IPS-11a (cell line): Measurements from ENCODE around the gene NDUFA6.
A peak's percentile ranks its signal among the peaks of the same experiment; 100 is the strongest.
"Not testable (repeated sequence)": the region's sequence is repeated elsewhere in the genome, so short reads cannot be mapped to it uniquely, and the experiment has no call there.

Experiments
- H3K4me3 ChIP-seq: one replicate; pipeline ENCODE4 v1.5.1; 2013; ENCODE audit warnings: low read depth, low read length, control low read depth

Gene NDUFA6

DNA sequence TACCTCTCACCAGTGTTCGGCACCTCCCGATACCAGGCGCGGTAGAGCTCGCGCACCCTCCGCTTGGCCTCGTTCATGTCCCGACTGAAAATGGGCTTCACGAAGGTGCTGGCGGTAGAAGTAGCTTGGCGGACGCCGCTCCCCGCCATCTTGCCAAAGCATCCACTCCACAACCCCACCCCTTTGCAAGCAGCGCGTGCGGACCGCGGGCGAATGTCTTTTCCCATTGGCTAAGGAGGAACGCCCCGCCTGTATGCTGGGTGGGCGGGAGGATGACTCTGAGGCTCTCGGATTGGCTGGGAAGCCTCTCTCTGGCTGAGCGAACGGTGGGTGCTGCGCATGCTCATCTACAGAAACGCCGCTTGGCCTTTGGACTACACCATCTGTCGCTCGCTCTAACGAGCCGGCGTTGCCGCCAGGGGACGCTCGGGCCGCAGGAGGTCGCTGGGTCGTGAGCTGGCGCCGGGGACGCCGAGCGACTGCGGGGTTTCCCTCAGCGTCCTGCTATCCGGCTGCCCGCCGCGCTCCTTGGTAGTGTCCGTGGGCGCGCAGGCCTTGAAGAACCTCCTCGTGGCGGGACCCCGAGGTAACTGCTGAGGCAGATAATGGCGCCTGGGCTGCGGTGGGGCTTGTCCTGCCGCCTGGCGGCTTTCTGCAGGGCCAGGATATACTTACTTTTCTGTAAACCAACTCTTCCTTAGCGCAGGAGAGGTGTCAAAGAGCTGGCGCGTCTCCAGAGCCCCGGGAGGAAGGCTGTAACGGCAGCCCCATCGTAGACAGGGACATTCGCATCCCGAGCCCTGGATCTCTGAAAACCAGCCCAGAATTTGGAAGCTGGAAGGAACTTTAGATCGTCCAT, at the start of gene NDUFA6:
TSS of gene NDUFA6 (minus strand) at position 177 of the 859 bp plus-strand sequence. CDS start at position 149, 28 bp downstream.
- H3K4me3 ChIP-seq: peak within 1 kb of the TSS; percentile 96

DNA sequence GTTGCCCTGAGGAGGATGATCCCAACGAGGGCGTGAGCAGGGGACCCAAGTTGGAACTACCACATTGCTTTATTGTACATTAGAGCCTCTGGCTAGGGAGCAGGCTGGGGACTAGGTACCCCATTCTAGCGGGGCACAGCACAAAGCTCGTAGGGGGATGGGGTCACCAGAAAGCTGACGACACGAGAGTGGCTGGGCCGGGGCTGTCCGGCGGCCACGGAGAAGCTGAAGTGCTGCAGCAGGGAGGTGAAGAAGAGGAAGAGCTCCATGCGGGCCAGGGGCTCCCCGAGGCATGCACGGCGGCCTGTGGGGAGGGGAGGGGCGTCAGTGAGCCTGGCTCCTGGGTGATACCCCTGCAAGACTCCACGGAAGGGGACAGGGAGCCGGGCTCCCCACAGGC, 49.6 kb upstream of the NDUFA6 start:
- H3K4me3 ChIP-seq: not testable (repeated sequence)

DNA sequence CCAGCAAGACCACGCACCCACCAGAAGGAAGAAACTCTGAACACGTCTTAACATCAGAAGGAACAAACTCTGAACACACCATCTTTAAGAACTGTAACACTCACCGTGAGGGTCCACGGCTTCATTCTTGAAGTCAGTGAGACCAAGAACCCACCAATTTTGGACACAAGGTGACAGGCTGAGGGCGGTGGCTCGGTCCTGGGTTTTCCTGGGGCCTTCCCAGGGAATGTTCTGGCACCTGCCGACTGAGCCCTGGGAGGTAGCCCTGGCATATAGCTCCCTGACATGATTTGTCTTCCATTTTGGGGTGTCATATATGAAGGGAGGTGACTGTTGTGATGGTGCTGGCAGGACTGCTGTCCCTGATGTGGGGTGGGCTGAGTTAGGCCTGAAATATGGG, 48.9 kb upstream of the NDUFA6 start:
- not testable (repeated sequence) for H3K4me3 ChIP-seq

DNA sequence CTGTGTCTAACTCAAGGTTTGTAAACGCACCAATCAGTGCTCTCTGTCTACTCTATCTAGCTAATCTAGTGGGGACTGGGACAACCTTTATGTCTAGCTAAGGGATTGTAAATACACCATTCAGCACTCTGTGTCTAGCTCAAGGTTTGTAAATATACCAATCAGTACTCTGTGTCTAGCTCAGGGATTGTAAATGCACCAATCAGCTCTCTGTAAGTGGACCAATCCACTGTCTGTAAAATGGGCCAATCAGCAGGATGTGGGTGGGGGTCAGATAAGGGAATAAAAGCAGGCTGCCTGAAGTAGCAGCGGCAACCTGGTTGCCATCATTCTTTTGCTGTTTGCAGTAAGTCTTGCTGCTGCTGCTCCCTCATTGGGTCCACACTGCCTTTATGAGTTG, 48.4 kb upstream of the NDUFA6 start:
- H3K4me3 ChIP-seq: no peak overlapping the region

DNA sequence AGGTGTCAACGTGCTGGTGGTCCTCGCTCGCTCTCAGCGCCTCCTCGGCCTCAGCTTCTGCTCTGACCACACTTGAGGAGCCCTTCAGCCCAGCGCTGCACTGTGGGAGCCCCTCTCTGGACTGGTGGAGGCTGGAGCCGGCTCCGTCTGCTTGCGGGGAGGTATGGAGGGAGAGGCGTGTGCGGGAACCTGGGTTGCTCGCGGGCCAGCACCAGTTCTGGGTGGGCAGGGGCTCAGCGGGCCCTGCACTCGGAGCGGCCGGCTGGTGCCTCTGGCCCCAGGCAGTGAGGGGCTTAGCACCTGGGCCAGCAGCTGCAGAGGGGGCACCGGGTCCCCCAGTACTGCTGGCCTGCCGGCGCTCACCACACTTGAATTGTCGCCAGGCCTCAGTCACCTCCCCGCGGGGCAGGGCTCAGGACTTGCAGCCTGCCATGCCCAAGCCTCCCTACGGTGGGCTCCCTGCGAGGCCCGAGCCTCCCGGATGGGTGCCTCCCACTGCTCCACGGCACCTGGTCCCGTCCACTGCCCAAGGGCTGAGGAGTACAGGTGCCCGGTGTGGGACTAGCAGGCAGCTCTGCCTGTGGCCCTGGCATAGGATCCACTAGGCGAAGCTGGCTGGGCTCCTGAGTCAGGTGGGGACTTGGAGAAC, 47.7 kb upstream of the NDUFA6 start:
- no peak overlapping the region for H3K4me3 ChIP-seq

DNA sequence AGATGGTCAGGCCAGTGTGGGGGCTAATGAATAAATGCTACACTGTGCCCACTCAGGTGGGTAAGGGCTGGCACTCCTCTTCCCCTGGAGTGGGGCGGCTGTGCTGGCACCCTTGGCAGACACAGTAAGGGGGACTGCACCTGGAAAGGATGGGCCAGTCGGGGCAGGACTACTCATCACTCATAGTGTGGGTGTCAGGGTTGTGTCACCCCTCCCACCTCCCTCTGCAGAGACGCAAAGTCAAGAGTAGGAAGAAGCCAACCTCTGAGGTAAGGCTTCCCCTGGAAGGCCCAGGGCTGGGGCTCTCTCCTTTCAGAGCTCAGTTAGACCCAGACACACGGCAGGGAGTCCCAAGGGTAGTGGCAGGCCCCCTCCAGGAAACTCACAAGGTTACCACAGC, 45.1 kb upstream of the NDUFA6 start:
- not testable (repeated sequence) for H3K4me3 ChIP-seq

DNA sequence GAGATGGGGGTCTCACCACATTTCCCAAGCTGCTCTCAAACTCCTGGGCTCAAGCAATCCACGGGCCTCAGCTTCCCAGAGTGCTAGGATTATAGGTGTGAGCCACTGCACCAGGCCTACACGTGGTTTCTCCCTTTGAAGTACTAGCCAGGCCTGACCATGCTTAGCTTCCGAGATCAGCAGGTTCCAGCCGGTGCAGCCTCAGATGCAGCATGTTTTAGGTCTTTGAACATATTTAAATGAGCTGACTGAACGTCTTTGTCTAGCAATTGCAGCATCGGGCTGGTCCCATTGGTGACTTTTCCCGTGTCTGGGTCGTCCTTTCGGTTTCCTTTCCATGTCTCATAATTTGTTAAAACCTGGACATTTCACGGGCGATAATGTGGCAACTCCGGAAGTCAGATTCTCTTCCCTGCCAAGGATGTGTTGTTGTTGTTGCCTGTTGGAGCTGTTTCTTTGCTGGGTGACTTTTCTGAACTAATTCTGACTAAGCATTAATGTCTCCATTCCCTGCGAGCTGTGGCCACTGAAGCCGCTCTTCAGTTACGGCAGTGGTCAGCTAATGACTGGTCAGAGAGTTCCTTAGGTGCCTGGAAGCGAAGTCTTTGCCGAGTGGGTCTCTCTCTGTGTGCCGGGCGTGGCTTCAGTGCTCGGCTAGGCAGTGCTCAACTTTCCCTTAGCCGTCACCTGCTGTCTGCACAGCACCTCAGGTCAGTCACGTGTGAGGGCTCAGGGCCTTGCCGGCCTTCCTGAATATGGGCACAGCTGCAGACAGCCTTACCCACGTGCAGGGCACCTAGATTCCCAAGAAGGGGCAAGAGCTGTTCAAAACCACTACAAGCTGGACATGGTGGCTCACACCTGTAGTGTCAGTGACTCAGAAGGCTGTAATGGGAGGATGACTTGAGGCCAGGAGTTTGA, 43.8 kb upstream of the NDUFA6 start:
- H3K4me3 ChIP-seq: no peak overlapping the region

DNA sequence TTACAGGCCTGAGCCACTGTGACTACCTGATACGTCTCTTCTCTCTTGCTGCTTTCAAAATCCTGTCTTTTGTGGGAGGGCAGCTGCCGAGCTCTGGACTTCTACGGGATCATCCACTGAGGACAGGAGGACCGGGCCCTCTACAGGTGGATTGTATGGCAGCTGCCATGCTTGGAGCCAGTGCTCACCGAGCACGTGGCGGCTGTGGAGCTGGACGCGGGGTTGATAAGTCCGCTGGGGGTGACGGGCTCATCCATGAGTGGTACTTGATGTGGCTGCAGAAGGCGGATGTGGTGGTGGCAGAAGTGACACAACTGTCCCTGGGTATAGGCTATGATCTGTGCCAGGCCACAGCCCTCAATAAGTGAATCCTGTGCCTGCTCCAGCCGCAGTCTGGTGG, 41.9 kb upstream of the NDUFA6 start:
- no peak overlapping the region for H3K4me3 ChIP-seq

DNA sequence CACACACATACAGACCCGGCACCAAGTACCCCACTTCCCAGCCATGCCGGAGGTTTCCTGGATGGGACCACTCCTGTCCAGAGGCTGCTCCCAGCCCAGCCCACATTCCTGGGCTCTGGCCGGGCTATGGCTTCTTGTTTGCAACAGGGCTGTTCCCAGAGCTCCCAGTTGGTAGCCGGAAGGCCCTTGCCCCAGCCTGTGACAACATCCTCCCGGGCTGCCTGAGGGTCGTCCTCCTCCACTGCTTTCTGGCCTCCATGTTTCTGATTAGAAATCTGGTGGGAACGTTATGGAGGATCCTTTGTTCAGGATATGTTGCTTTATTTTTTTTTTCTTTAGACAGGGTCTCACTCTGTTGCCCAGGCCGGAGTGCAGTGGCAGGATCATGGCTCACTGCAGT, 41.0 kb upstream of the NDUFA6 start:
- H3K4me3 ChIP-seq: no peak overlapping the region

DNA sequence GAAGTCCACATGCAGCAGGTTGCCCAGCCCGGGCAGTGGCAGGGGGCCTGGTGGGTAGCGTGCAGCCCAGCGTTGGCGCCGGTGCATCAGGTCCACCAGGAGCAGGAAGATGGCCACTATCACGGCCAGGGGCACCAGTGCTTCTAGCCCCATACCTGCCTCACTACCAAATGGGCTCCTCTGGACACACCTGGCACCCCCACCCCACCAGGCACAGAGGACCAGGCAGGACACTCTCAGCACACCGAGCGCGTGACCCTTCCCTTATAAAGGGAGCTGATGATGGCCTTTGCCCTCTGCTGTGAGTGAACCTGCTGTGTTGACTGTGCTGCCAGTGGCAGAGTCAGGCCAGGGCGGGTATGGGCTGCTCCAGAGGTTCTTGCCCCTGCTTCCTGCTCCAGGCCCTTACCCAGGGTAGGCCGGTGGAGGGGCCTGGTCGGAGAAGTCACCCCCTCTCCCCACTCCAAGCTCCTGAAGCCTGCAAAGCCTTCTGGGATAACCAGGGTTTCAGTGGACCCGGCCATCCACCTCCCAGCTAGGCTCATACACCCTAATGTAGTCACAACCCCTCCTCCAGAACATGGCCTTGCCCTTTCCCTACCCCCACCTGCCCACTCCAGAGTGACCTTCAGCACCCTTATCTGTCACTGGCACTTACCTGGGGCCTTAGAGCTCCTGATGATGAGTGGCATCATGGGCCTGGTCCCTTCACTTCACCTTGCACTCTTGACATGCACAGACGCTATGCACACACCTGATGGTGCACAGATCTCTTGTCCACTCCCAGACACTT, 40.3 kb upstream of the NDUFA6 start, which contains the start of gene CYP2D6:
TSS of gene CYP2D6 (minus strand) at position 172 of the 793 bp plus-strand sequence. CDS start at position 153, 19 bp downstream.
- not testable (repeated sequence) for H3K4me3 ChIP-seq

DNA sequence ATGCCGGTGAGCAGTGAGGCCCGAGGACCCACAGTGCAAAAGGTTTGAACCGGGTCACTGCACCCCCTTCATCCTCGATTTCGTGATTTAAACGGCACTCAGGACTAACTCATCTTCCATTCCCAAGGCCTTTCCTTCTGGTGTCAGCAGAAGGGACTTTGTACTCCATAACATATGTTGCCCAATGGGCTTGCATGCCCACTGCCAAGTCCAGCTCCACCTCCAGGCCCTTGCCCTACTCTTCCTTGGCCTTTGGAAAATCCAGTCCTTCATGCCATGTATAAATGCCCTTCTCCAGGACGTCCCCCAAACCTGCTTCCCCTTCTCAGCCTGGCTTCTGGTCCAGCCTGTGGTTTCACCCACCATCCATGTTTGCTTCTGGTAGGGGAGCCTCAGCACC, 39.6 kb upstream of the NDUFA6 start:
- H3K4me3 ChIP-seq: not testable (repeated sequence)

DNA sequence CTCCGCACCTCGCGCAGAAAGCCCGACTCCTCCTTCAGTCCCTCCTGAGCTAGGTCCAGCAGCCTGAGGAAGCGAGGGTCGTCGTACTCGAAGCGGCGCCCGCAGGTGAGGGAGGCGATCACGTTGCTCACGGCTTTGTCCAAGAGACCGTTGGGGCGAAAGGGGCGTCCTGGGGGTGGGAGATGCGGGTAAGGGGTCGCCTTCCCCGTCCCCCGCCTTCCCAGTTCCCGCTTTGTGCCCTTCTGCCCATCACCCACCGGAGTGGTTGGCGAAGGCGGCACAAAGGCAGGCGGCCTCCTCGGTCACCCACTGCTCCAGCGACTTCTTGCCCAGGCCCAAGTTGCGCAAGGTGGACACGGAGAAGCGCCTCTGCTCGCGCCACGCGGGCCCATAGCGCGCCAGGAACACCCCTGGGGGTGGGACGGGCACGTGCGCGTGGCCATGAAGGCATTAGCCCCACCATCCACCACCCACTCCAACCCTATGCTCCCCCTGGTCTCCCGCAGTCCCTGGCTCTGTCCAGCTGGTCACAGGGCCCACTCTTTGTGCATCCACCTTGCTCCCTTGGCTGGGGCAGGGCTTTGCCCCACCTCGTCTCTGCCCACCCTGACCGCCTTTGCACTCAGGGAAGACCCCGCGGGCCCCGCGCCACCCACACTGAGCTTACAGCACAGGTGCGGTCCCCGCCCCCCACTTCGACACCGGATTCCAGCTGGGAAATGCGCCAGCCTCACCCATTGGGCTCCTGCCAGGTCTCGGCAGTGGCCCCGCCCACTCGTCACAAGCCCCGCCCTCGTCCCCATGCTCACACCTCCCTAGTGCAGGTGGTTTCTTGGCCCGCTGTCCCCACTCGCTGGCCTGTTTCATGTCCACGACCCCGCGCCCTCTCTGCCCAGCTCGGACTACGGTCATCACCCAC, 38.5 kb upstream of the NDUFA6 start:
- H3K4me3 ChIP-seq: not testable (repeated sequence)

DNA sequence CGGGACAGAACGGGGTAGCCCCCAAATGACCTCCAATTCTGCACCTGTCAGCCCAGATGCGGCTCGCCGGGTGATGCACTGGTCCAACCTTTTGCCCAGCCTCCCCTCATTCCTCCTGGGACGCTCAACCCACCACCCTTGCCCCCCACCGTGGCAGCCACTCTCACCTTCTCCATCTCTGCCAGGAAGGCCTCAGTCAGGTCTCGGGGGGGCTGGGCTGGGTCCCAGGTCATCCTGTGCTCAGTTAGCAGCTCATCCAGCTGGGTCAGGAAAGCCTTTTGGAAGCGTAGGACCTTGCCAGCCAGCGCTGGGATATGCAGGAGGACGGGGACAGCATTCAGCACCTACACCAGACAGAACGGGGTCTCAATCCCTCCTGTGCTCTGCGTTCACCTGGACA, 37.4 kb upstream of the NDUFA6 start:
- H3K4me3 ChIP-seq: not testable (repeated sequence)

DNA sequence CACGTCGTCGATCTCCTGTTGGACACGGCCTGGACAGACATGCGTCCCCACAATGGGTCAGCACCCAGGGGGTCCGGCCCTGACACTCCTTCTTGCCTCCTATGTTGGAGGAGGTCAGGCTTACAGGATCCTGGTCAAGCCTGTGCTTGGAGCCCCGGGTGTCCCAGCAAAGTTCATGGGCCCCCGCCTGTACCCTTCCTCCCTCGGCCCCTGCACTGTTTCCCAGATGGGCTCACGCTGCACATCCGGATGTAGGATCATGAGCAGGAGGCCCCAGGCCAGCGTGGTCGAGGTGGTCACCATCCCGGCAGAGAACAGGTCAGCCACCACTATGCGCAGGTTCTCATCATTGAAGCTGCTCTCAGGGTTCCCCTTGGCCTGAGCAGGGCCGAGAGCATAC, 37.0 kb upstream of the NDUFA6 start:
- H3K4me3 ChIP-seq: no peak overlapping the region

DNA sequence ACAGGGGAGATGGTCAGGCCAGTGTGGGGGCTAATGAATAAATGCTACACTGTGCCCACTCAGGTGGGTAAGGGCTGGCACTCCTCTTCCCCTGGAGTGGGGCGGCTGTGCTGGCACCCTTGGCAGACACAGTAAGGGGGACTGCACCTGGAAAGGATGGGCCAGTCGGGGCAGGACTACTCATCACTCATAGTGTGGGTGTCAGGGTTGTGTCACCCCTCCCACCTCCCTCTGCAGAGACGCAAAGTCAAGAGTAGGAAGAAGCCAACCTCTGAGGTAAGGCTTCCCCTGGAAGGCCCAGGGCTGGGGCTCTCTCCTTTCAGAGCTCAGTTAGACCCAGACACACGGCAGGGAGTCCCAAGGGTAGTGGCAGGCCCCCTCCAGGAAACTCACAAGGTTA, 33.0 kb upstream of the NDUFA6 start:
- not testable (repeated sequence) for H3K4me3 ChIP-seq

DNA sequence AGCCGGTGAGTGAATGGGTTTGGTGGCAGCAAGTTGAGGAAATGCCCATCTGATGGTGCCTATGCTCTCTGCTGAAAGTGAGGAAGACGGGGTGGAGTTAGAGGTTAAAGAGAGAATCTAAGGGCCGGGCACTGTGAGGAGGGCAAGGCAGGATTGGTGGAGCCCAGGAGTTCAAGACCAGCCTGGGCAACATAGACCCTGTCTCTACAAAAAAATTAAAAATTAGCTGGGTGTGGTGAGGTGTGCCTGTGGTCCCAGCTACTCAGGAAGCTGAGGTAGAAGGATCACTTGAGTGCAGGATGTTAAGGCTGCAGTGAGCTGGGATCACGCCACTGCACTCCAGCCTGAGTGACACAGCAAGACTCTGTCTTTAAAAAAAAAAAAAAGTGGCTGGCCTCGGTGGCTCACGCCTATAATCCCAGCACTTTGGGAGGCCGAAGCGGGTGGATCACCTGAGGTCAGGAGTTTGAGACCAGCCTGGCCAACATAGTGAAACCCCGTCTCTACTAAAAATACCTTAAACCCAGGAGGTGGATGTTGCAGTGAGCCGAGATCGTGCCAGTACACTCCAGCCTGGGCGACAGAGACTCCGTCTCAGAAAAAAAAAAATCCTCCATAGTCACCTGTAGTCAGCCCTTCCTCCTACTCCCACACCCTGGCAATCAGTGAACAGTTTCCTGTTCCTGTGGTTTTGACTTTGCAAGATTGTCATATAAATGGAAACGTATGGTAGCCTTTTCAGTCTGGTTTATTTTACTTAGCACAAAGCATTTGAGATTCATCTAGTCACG, 29.9 kb upstream of the NDUFA6 start:
- not testable (repeated sequence) for H3K4me3 ChIP-seq

DNA sequence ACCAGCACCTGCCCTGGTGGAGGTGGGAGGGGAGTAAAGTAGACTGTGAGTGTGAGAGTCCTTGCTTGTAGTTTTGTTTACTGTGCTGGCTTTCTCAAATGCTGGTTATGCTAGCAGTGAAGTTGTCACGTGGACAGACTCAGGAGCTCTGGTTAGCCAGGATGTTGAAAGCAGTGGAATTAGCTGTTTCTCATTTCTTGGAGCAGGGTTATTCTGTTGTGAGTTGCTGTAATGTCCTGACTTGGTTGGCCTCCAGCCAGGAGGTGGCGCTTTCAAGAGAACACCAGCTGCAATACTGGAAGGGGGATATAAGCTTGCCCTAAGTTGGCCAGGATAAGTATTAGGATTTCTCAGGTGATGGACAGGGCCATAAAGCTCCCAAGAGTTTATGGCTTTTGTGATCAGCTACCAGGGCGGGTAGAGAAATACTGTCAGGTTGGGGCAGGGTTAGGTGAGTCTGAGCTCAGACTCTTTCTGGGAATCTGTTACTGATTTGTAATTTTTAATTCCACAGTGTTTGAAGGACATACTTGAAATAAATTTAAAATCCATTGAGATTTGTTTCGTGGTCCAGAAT, 26.4 kb upstream of the NDUFA6 start:
- no peak overlapping the region for H3K4me3 ChIP-seq

DNA sequence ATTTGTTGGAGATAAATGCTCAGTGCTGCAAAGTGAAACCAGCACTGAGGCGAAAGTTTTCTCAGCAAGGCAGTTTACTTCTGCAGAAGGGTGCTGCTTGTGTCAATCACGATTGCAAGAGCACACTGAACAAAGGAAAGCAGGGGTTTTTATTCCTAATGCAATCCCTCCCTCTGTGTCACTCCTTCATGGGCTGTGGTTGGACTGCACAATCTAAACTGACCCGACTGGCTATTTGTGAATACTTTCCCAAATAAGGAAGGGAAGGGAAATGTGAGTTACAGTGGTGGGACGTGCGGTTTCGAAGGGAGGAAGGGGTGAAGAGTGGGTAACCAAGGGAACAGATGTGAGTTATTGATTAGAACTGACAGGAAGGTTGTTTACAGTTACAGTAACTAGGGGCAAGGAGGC, 24.9 kb upstream of the NDUFA6 start:
- not testable (repeated sequence) for H3K4me3 ChIP-seq
